Ramos (cell line): ENCODE results near the gene WNT5A.

Source experiments
- in situ Hi-C: fragments of 300-500 bp; cut with MboI; formaldehyde crosslinking; loops from one replicate; pipeline ENCODE4 v1.14.3; 2022; ENCODE audit warnings: low sequenced_read_pairs; ENCODE audit not compliant: unreplicated experiment

Gene WNT5A

GRCh38 chr3:55454611-55455010, 32.5 kb downstream of the WNT5A start:
- in situ Hi-C loops = no loop called here

GRCh38 chr3:55453886-55454496, 33.1 kb downstream of the WNT5A start:
- in situ Hi-C loops = no loop called here

GRCh38 chr3:55452886-55453285, 34.2 kb downstream of the WNT5A start:
- in situ Hi-C loops = no loop called here

- in situ Hi-C loops = loop anchor here (25.0 kb wide), 1 partner anchor 813 kb away; no protein-coding TSS in a partner anchor
Measured at GRCh38 chr3:55449527-55449926, 37.6 kb downstream of the WNT5A start.

GRCh38 chr3:55446850-55447249, 40.3 kb downstream of the WNT5A start:
- in situ Hi-C loops = loop anchor here (25.0 kb wide), 1 partner anchor 815 kb away; no protein-coding TSS in a partner anchor

- in situ Hi-C loops = loop anchor here (25.0 kb wide), 1 partner anchor 817 kb away; no protein-coding TSS in a partner anchor
Measured at GRCh38 chr3:55445551-55445950, 41.6 kb downstream of the WNT5A start.

- in situ Hi-C loops = loop anchor here (25.0 kb wide), 1 partner anchor 819 kb away; no protein-coding TSS in a partner anchor
Measured at GRCh38 chr3:55443346-55443745, 43.8 kb downstream of the WNT5A start.

- in situ Hi-C loops = loop anchor here (25.0 kb wide), 1 partner anchor 819 kb away; no protein-coding TSS in a partner anchor
Measured at GRCh38 chr3:55442861-55443260, 44.2 kb downstream of the WNT5A start.

GRCh38 chr3:55441499-55441898, 45.6 kb downstream of the WNT5A start:
- in situ Hi-C loops = loop anchor here (25.0 kb wide), 1 partner anchor 821 kb away; no protein-coding TSS in a partner anchor

GRCh38 chr3:55440104-55440708, 46.9 kb downstream of the WNT5A start:
- in situ Hi-C loops = loop anchor here (25.0 kb wide), 1 partner anchor 822 kb away; no protein-coding TSS in a partner anchor

GRCh38 chr3:55439657-55440056, 47.4 kb downstream of the WNT5A start:
- in situ Hi-C loops = loop anchor here (25.0 kb wide), 1 partner anchor 823 kb away; no protein-coding TSS in a partner anchor

- in situ Hi-C loops = loop anchor here (25.0 kb wide), 1 partner anchor 826 kb away; no protein-coding TSS in a partner anchor
Measured at GRCh38 chr3:55436644-55437043, 50.5 kb downstream of the WNT5A start.

GRCh38 chr3:55435491-55435890, 51.6 kb downstream of the WNT5A start:
- in situ Hi-C loops = loop anchor here (25.0 kb wide), 1 partner anchor 827 kb away; no protein-coding TSS in a partner anchor

- in situ Hi-C loops = loop anchor here (25.0 kb wide), 1 partner anchor 828 kb away; no protein-coding TSS in a partner anchor
Measured at GRCh38 chr3:55434789-55435188, 52.3 kb downstream of the WNT5A start.

- in situ Hi-C loops = loop anchor here (25.0 kb wide), 1 partner anchor 831 kb away; no protein-coding TSS in a partner anchor
Measured at GRCh38 chr3:55431041-55431440, 56.1 kb downstream of the WNT5A start.

- in situ Hi-C loops = loop anchor here (25.0 kb wide), 1 partner anchor 835 kb away; no protein-coding TSS in a partner anchor
Measured at GRCh38 chr3:55427739-55428138, 59.4 kb downstream of the WNT5A start.

- in situ Hi-C loops = loop anchor here (25.0 kb wide), 1 partner anchor 836 kb away; no protein-coding TSS in a partner anchor
Measured at GRCh38 chr3:55426486-55426885, 60.6 kb downstream of the WNT5A start.

- in situ Hi-C loops = no loop called here
Measured at GRCh38 chr3:55423782-55424181, 63.3 kb downstream of the WNT5A start.

GRCh38 chr3:55417211-55417610, 69.9 kb downstream of the WNT5A start:
- in situ Hi-C loops = no loop called here

GRCh38 chr3:55416331-55416821, 70.7 kb downstream of the WNT5A start:
- in situ Hi-C loops = no loop called here
